Measurements from ENCODE around the gene CPTP.

The CPTP gene

GRCh38 chr1:1299686-1300351 lies 24.8 kb upstream of the CPTP start:
- TF ChIP-seq, protein P1, sequence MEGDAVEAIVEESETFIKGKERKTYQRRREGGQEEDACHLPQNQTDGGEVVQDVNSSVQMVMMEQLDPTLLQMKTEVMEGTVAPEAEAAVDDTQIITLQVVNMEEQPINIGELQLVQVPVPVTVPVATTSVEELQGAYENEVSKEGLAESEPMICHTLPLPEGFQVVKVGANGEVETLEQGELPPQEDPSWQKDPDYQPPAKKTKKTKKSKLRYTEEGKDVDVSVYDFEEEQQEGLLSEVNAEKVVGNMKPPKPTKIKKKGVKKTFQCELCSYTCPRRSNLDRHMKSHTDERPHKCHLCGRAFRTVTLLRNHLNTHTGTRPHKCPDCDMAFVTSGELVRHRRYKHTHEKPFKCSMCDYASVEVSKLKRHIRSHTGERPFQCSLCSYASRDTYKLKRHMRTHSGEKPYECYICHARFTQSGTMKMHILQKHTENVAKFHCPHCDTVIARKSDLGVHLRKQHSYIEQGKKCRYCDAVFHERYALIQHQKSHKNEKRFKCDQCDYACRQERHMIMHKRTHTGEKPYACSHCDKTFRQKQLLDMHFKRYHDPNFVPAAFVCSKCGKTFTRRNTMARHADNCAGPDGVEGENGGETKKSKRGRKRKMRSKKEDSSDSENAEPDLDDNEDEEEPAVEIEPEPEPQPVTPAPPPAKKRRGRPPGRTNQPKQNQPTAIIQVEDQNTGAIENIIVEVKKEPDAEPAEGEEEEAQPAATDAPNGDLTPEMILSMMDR (IDR thresholded peaks at IDR 0.05; ENCODE audit: low read depth, low read length), result peak; percentile 42
- no peak overlapping the region for H3K4me3 ChIP-seq (ENCODE audit: low read depth, low read length)
- no peak for DNase-seq
- H3K4me1 ChIP-seq, result peaks cover 20% of the 10 kb centered on the region
- H3K36me3 ChIP-seq, result peaks cover 54% of the 10 kb centered on the region
- no peaks in the 10 kb centered on the region for H3K27me3 ChIP-seq
- H3K9me3 ChIP-seq, result no peaks in the 10 kb centered on the region

DNA sequence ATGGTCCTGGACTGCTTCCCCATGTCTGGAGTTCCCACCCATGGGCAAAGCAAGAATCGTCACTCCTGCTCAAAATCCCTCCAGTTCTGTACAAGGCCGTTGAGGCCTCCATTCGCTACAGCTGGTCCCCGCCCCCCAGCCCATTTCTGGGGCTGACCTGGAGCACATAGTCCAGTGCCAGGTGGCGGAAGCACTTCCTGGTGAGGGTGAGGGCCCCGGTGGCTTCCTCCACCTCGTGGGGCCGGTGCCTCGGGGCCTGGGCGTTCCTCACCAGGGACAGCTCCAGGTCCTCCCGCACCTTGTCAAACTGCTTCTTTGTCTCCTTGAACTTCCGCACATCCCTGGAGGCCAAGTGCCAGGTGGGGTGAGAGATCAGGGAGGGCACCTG lies 24.3 kb upstream of the CPTP start:
- no peak for DNase-seq
- peaks cover 49% of the 10 kb centered on the region for H3K36me3 ChIP-seq
- H3K4me1 ChIP-seq, result peaks cover 20% of the 10 kb centered on the region
- no peaks in the 10 kb centered on the region for H3K9me3 ChIP-seq
- no peak overlapping the region for H3K4me3 ChIP-seq (ENCODE audit: low read depth, low read length)
- TF ChIP-seq, protein P1 (IDR thresholded peaks at IDR 0.05; ENCODE audit: low read depth, low read length), result no peak
- H3K27me3 ChIP-seq, result no peaks in the 10 kb centered on the region

- TF ChIP-seq, protein P1 (IDR thresholded peaks at IDR 0.05; ENCODE audit: low read depth, low read length), result peak; percentile 49
- Histone ChIP-seq H3K9me3 (no peaks in the 10 kb centered on the region), H3K4me3 (ENCODE audit: low read depth, low read length) (no peak overlapping the region), H3K4me1 (peaks cover 20% of the 10 kb centered on the region), H3K36me3 (peaks cover 36% of the 10 kb centered on the region), H3K27me3 (no peaks in the 10 kb centered on the region)
- DNase-seq, result no peak
Measured at GRCh38 chr1:1302006-1302430, 22.6 kb upstream of the CPTP start.

- Histone ChIP-seq H3K36me3 (peaks cover 31% of the 10 kb centered on the region), H3K4me1 (peaks cover 20% of the 10 kb centered on the region), H3K4me3 (ENCODE audit: low read depth, low read length) (no peak overlapping the region), H3K27me3 (no peaks in the 10 kb centered on the region), H3K9me3 (no peaks in the 10 kb centered on the region)
- TF ChIP-seq, protein P1 (IDR thresholded peaks at IDR 0.05; ENCODE audit: low read depth, low read length), result no peak
- DNase-seq, result no peak
Measured at GRCh38 chr1:1302951-1303509, 21.6 kb upstream of the CPTP start.

DNA sequence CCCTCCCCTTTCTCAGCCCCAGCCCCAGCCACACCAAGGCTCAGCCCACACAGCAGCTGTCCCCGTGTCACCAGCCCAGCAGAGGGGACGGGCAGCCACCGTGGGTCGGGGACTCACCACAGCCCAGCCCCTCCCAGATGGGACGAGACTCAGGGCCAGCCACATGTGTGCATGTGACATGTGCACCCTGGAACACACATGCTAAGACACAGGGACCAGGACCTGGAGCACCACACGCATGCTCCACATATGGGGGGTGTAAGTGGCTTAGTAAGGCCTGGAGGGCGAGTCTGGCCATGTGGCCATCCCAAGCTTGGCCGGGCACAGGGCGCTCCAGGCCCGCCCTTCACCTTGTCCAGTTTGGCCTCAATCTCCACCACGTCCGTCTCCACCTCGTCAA lies 20.9 kb upstream of the CPTP start:
- no peaks in the 10 kb centered on the region for H3K9me3 ChIP-seq
- no peaks in the 10 kb centered on the region for H3K27me3 ChIP-seq
- peak overlapping the region; percentile 90 for H3K4me3 ChIP-seq (ENCODE audit: low read depth, low read length)
- peaks cover 27% of the 10 kb centered on the region for H3K36me3 ChIP-seq
- TF ChIP-seq, protein P1 (IDR thresholded peaks at IDR 0.05; ENCODE audit: low read depth, low read length), result no peak
- DNase-seq, result no peak
- peaks cover 17% of the 10 kb centered on the region for H3K4me1 ChIP-seq

All from BE2C (cell line).